ENCODE measurements around the gene UGT1A10.

The UGT1A10 gene

DNA sequence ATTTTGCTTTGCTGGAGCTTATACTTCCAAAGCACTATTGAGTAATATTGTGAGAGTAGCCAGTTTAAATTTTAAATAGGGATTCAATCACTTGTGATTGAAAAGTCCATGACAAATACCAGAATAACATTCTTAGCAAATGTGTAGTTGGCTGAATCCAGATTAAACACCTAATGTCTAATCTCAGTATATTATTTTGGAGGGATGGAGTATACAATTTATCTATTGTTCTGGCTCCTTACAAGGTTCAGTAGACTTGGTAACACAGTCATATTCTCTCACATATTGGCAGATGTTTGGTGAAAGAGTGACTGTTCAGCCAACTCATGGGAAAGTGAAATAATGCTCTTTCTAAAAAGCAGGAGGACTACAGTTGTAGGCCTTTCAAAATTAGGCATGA is 37.6 kb downstream of the UGT1A10 start:
- Histone ChIP-seq H3K4me3 (ENCODE audit: severe bottlenecking) (no peak overlapping the region), H3K4me1 (ENCODE audit: insufficient read depth, poor library complexity, severe bottlenecking) (no peaks in the 10 kb centered on the region), H3K27me3 (ENCODE audit: insufficient read depth, poor library complexity, severe bottlenecking) (no peaks in the 10 kb centered on the region), H3K27ac (ENCODE audit: poor library complexity, severe bottlenecking) (no peak overlapping the region), H3K36me3 (ENCODE audit: low read depth) (no peaks in the 10 kb centered on the region), H3K9me3 (ENCODE audit: severe bottlenecking) (no peaks in the 10 kb centered on the region)
- TF ChIP-seq, protein P1, sequence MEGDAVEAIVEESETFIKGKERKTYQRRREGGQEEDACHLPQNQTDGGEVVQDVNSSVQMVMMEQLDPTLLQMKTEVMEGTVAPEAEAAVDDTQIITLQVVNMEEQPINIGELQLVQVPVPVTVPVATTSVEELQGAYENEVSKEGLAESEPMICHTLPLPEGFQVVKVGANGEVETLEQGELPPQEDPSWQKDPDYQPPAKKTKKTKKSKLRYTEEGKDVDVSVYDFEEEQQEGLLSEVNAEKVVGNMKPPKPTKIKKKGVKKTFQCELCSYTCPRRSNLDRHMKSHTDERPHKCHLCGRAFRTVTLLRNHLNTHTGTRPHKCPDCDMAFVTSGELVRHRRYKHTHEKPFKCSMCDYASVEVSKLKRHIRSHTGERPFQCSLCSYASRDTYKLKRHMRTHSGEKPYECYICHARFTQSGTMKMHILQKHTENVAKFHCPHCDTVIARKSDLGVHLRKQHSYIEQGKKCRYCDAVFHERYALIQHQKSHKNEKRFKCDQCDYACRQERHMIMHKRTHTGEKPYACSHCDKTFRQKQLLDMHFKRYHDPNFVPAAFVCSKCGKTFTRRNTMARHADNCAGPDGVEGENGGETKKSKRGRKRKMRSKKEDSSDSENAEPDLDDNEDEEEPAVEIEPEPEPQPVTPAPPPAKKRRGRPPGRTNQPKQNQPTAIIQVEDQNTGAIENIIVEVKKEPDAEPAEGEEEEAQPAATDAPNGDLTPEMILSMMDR (IDR thresholded peaks at IDR 0.05; ENCODE audit: poor library complexity, severe bottlenecking) = no peak
- no peak for ATAC-seq (ENCODE audit: low read depth)
- no peak for DNase-seq (ENCODE audit: low spot score)

DNA sequence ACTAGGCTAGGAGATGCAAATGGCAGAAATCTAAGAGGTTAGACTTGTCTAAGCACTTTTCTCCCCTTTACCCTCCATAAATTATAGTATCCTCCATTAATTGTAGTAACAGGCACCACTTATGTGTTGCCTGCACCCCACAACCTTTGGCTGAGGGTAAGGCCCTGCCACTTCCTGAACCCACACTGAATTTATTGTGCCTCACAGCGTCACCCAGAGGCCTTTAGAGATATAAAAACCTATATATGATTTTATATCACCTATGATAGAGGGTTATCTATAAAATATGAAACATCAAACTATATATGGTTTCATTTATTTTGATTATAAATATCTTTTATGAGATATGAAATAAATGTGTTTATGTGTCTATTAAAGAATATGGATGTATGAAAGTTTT is 38.1 kb downstream of the UGT1A10 start:
- TF ChIP-seq, protein P1 (IDR thresholded peaks at IDR 0.05; ENCODE audit: poor library complexity, severe bottlenecking) = no peak
- no peak overlapping the region for H3K4me3 ChIP-seq (ENCODE audit: severe bottlenecking)
- no peaks in the 10 kb centered on the region for H3K9me3 ChIP-seq (ENCODE audit: severe bottlenecking)
- no peak for DNase-seq (ENCODE audit: low spot score)
- no peaks in the 10 kb centered on the region for H3K27me3 ChIP-seq (ENCODE audit: insufficient read depth, poor library complexity, severe bottlenecking)
- H3K36me3 ChIP-seq (ENCODE audit: low read depth) = no peaks in the 10 kb centered on the region
- no peak for ATAC-seq (ENCODE audit: low read depth)
- H3K4me1 ChIP-seq (ENCODE audit: insufficient read depth, poor library complexity, severe bottlenecking) = no peaks in the 10 kb centered on the region
- no peak overlapping the region for H3K27ac ChIP-seq (ENCODE audit: poor library complexity, severe bottlenecking)

DNA sequence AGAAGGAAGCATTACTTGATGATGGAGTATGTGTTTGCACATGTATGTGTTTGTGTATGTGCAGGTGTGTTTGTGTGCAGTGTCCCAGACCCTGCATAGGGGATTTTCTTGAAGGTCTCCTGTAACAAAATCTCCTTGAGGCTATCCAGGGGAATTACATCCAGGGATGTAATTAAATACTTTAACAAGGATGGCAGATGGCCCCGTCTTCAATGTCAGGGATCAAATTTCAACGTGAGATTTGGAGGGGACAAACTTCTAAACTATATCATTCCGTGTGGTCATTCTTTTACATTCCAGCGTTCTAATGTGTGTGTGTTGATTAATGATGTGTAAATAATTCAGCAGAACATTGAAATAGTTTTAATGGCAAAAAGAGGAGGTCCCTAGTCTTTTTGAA is 38.7 kb downstream of the UGT1A10 start:
- ATAC-seq (ENCODE audit: low read depth) (no peak), DNase-seq (ENCODE audit: low spot score) (no peak)
- Histone ChIP-seq H3K4me3 (ENCODE audit: severe bottlenecking) (no peak overlapping the region), H3K4me1 (ENCODE audit: insufficient read depth, poor library complexity, severe bottlenecking) (no peaks in the 10 kb centered on the region), H3K27me3 (ENCODE audit: insufficient read depth, poor library complexity, severe bottlenecking) (no peaks in the 10 kb centered on the region), H3K9me3 (ENCODE audit: severe bottlenecking) (no peaks in the 10 kb centered on the region), H3K27ac (ENCODE audit: poor library complexity, severe bottlenecking) (no peak overlapping the region), H3K36me3 (ENCODE audit: low read depth) (no peaks in the 10 kb centered on the region)
- TF ChIP-seq, protein P1 (IDR thresholded peaks at IDR 0.05; ENCODE audit: poor library complexity, severe bottlenecking) = no peak

DNA sequence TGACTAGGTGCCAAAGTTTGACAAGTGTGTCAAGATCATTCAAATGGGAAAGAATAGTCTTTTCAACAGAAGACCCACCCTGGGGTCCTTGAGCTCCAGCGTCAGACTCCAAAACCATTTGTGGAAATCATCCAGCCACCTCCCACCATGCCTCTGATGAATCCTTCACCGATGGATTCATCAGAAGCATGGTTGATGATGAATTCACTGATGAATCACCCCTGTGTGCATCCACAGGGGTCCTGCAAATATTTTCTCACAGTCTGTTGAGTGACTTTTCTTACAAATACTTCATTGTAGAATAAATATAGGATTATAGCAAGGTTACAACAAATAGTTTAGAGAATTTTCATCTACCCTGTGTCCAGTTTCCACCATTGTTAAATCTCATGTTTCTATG is 39.8 kb downstream of the UGT1A10 start:
- no peak for DNase-seq (ENCODE audit: low spot score)
- Histone ChIP-seq H3K4me3 (ENCODE audit: severe bottlenecking) (no peak overlapping the region), H3K36me3 (ENCODE audit: low read depth) (no peaks in the 10 kb centered on the region), H3K4me1 (ENCODE audit: insufficient read depth, poor library complexity, severe bottlenecking) (no peaks in the 10 kb centered on the region), H3K9me3 (ENCODE audit: severe bottlenecking) (no peaks in the 10 kb centered on the region), H3K27ac (ENCODE audit: poor library complexity, severe bottlenecking) (no peak overlapping the region), H3K27me3 (ENCODE audit: insufficient read depth, poor library complexity, severe bottlenecking) (no peaks in the 10 kb centered on the region)
- no peak for ATAC-seq (ENCODE audit: low read depth)
- TF ChIP-seq, protein P1 (IDR thresholded peaks at IDR 0.05; ENCODE audit: poor library complexity, severe bottlenecking) = no peak

DNA sequence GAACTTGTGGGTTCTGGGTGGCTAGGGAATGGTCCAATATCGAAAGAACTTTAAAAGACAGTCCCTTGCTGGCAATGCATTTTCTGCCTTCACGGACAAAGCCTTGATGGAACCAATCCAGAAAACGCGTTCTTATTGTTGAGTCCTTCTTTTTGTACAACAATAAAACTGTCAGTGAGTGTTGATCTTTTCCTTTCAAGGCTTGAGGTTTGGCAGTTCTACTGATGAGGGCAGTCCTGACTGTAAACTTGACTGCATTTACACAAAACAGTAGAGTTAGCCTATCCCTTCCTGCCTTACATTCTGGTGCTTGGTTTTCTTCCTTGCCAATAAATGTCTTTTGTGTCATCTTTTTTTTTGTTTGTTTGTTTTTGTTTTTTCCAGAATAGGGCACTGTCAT is 42.9 kb downstream of the UGT1A10 start:
- H3K4me3 ChIP-seq (ENCODE audit: severe bottlenecking) = no peak overlapping the region
- ATAC-seq (ENCODE audit: low read depth) (no peak), DNase-seq (ENCODE audit: low spot score) (no peak)
- H3K36me3 ChIP-seq (ENCODE audit: low read depth) = no peaks in the 10 kb centered on the region
- no peaks in the 10 kb centered on the region for H3K9me3 ChIP-seq (ENCODE audit: severe bottlenecking)
- TF ChIP-seq, protein P1 (IDR thresholded peaks at IDR 0.05; ENCODE audit: poor library complexity, severe bottlenecking) = no peak
- H3K27me3 ChIP-seq (ENCODE audit: insufficient read depth, poor library complexity, severe bottlenecking) = no peaks in the 10 kb centered on the region
- no peak overlapping the region for H3K27ac ChIP-seq (ENCODE audit: poor library complexity, severe bottlenecking)
- no peaks in the 10 kb centered on the region for H3K4me1 ChIP-seq (ENCODE audit: insufficient read depth, poor library complexity, severe bottlenecking)
